Body of pancreas (tissue), 4 donors: ENCODE measurements around the gene NBAS.

ENCODE experiments used
- POLR2A ChIP-seq, 3 donors: fragments of 450-650 bp; IDR thresholded peaks; one replicate each; pipeline ENCODE4 v1.6.1; 2016; ENCODE audit warnings: antibody characterized with exemption in 3 of 3, mild to moderate bottlenecking in 2 of 3
- TF ChIP-seq, protein P1 (sequence below), 7 experiments: fragments of 450-650 bp in 4 of 7; fragments of 200-600 bp in 3 of 7; sonication (generic) in 3 of 7; IDR thresholded peaks; one replicate each; pipeline ENCODE4 v1.5.1; 2016 to 2019; ENCODE audit warnings: antibody characterized with exemption in 7 of 7

DNA sequence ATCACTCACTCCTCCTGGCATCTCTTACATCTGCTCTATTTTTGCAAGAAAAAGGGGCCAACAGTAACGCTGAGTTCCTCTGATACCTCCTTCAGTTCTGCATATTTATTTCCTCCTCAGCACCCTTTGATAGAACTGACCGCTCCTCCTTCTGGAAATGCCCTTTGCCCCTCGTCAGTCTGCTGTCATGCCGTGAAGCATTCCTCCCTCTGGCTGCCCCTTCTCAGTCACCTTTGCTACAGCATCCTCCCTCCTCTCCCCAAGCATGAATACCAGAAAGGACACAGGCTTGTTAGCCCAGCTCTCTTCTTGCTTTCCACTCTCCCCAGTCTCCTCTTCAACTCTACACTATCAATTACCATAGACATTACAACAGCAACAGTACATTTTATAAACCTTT is 135.4 kb downstream of the NBAS start:
- TF ChIP-seq, protein P1, sequence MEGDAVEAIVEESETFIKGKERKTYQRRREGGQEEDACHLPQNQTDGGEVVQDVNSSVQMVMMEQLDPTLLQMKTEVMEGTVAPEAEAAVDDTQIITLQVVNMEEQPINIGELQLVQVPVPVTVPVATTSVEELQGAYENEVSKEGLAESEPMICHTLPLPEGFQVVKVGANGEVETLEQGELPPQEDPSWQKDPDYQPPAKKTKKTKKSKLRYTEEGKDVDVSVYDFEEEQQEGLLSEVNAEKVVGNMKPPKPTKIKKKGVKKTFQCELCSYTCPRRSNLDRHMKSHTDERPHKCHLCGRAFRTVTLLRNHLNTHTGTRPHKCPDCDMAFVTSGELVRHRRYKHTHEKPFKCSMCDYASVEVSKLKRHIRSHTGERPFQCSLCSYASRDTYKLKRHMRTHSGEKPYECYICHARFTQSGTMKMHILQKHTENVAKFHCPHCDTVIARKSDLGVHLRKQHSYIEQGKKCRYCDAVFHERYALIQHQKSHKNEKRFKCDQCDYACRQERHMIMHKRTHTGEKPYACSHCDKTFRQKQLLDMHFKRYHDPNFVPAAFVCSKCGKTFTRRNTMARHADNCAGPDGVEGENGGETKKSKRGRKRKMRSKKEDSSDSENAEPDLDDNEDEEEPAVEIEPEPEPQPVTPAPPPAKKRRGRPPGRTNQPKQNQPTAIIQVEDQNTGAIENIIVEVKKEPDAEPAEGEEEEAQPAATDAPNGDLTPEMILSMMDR (IDR thresholded peaks at IDR 0.05) = no peak
- TF ChIP-seq POLR2A (IDR thresholded peaks at IDR 0.05) = no peak
